ENCODE results near the gene TMEM132C.

TMEM132C gene

GRCh38 chr12:128236525-128236924 lies 30.4 kb upstream of the TMEM132C start:
- TF ChIP-seq EP300 (IDR thresholded peaks at IDR 0.05; ENCODE audit: borderline replicate concordance) (no peak), TCF12 (IDR thresholded peaks at IDR 0.05; ENCODE audit: low read depth) (no peak), REST (IDR thresholded peaks at IDR 0.05; ENCODE audit: low read depth) (no peak), TEAD4 (IDR thresholded peaks at IDR 0.05) (no peak), TAF1 (IDR thresholded peaks at IDR 0.05; ENCODE audit: low read depth) (no peak), NFIC (IDR thresholded peaks at IDR 0.05) (no peak), FOXM1 (IDR thresholded peaks at IDR 0.05; ENCODE audit: borderline replicate concordance, low read depth) (no peak), EGR1 (IDR thresholded peaks at IDR 0.05) (no peak), CEBPB (IDR thresholded peaks at IDR 0.05) (no peak), USF1 (IDR thresholded peaks at IDR 0.05) (no peak), RAD21 (IDR thresholded peaks at IDR 0.05; ENCODE audit: low read depth) (no peak)
- TF ChIP-seq, protein P1, sequence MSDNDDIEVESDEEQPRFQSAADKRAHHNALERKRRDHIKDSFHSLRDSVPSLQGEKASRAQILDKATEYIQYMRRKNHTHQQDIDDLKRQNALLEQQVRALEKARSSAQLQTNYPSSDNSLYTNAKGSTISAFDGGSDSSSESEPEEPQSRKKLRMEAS (IDR thresholded peaks at IDR 0.05), result no peak

DNA sequence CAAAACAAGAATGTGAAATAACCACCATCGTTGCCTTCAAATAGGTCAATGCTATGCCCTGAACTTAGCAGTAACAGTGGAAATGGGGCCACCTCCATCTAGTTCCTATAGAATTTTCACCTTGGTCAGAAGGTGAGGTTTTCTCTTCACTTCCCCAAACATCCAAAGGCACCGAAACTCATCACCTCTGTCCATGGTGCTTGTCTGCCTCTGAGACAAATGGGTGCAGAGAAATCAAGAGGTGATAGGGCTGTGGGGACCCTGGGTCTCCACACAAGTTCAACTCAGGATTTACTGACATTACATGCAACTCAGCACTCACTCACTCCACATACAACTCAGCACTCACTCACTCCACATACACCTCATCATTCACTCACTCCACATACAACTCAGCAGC lies 26.2 kb upstream of the TMEM132C start:
- TF ChIP-seq REST (IDR thresholded peaks at IDR 0.05; ENCODE audit: low read depth), result peak; percentile 49; the same call in 1 of the 2 replicates
- TF ChIP-seq TEAD4 (IDR thresholded peaks at IDR 0.05), result no peak
- no peak for TF ChIP-seq NFIC (IDR thresholded peaks at IDR 0.05)

DNA sequence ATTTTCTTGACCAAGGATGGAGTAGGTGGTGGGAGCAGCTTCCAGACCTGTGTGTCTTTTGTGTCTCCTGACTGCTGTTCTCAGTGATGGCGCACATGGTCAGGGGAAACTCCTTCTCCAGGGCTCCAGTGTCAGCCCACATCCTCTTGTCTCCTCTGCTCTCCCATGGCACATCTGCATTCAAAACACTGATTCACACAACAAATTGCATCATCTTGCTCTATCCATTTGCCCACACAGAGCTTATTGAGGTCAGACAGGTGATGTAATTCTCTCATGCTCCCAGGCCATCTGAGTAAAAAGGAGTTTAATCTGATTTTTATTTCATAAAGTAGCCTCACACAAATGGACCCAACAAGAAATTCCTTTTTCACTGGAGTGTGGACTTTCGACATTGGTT lies 21.8 kb upstream of the TMEM132C start:
- TF ChIP-seq USF1 (IDR thresholded peaks at IDR 0.05), result no peak
- TF ChIP-seq TCF12 (IDR thresholded peaks at IDR 0.05; ENCODE audit: low read depth), result no peak
- TF ChIP-seq RAD21 (IDR thresholded peaks at IDR 0.05; ENCODE audit: low read depth), result no peak
- TF ChIP-seq TAF1 (IDR thresholded peaks at IDR 0.05; ENCODE audit: low read depth), result no peak
- no peak for TF ChIP-seq REST (IDR thresholded peaks at IDR 0.05; ENCODE audit: low read depth)
- TF ChIP-seq, protein P1 (IDR thresholded peaks at IDR 0.05), result no peak
- no peak for TF ChIP-seq NFIC (IDR thresholded peaks at IDR 0.05)
- no peak for TF ChIP-seq TEAD4 (IDR thresholded peaks at IDR 0.05)
- TF ChIP-seq EP300 (IDR thresholded peaks at IDR 0.05; ENCODE audit: borderline replicate concordance), result no peak

DNA sequence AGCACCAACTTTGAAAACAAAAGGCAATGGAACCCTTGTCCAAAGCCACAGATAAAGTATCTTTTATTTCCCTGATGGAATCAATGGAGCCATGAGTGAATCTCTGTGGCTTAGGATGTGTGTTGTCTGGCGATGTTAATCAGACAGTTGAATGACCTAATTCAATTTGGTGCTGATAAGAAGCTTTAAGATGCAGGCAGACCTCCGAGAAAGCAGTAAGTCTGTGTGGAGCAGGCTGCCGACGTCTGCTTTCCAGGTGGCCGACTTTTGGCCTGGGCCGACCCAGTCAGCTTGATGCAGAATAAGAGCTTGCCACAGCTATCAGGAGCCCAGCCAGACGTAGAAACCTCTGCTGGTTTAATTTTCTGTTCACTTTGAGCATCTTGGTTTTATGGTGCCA lies 21.1 kb upstream of the TMEM132C start:
- TF ChIP-seq TCF12 (IDR thresholded peaks at IDR 0.05; ENCODE audit: low read depth), result no peak
- TF ChIP-seq TAF1 (IDR thresholded peaks at IDR 0.05; ENCODE audit: low read depth), result no peak
- TF ChIP-seq CEBPB (IDR thresholded peaks at IDR 0.05), result no peak
- no peak for TF ChIP-seq USF1 (IDR thresholded peaks at IDR 0.05)
- no peak for TF ChIP-seq EP300 (IDR thresholded peaks at IDR 0.05; ENCODE audit: borderline replicate concordance)
- no peak for TF ChIP-seq NFIC (IDR thresholded peaks at IDR 0.05)
- TF ChIP-seq FOXM1 (IDR thresholded peaks at IDR 0.05; ENCODE audit: borderline replicate concordance, low read depth), result no peak
- no peak for TF ChIP-seq ZBTB7A (IDR thresholded peaks at IDR 0.05; ENCODE audit: low read depth)
- no peak for TF ChIP-seq EGR1 (IDR thresholded peaks at IDR 0.05)
- TF ChIP-seq, protein P1 (IDR thresholded peaks at IDR 0.05), result no peak

DNA sequence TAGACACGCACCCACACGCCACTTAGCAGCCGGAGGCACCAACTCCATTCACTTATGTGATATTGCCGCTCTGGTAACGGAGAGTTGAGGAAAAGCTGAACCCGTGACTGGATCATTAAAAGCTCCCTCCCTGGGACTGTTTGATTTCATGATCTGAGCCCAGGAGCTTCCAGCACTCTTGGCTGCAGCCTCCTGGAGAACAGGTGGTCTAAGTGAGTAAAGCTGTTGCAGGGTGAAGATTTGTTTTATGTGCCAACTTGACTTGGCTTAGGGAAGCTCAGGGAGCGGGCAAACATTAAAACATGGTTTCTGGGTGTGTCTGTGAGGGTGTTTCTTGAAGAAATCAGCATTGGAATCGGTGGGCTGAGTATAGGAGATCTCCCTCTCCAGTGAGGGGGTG lies 16.9 kb upstream of the TMEM132C start:
- TF ChIP-seq CREB1 (IDR thresholded peaks at IDR 0.05; ENCODE audit: low read depth) (no peak), NFIC (IDR thresholded peaks at IDR 0.05) (no peak), RAD21 (IDR thresholded peaks at IDR 0.05; ENCODE audit: low read depth) (no peak), TAF1 (IDR thresholded peaks at IDR 0.05; ENCODE audit: low read depth) (no peak), CEBPB (IDR thresholded peaks at IDR 0.05) (no peak)

Data from Ishikawa (cell line).